GM21447 (cell line): Measurements from ENCODE around the gene SF3A1.
A peak's percentile ranks its signal among the peaks of the same experiment; 100 is the strongest.
"Not testable (repeated sequence)": the region's sequence is repeated elsewhere in the genome, so short reads cannot be mapped to it uniquely, and the experiment has no call there.

Experiments
- ATAC-seq: cut with Tn5 transposase; IDR thresholded peaks from one replicate; pipeline ENCODE4 v1.9.1; 2021; ENCODE audit not compliant: unreplicated experiment

Gene SF3A1

GRCh38 chr22:30354644-30355043 is 2.0 kb downstream of the SF3A1 start:
- ATAC-seq: no peak

DNA sequence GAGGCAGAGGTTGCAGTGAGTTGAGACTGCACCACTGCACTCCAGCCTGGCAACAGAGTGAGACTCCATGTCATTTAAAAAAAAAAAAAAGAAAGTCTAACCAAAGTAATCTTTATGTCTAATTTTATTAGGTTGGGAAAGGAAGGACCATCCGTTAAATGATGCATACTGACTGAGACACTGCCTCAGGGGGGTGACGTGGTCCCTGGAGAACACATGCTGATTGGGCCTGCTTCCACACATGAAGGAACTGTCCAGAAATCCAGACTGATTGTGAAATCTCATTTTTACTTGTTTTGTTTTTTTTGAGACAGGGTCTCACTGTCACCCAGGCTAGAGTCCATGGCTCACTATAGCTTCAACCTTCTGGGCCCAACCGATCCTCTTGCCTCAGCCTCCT is 5.5 kb downstream of the SF3A1 start:
- no peak for ATAC-seq

DNA sequence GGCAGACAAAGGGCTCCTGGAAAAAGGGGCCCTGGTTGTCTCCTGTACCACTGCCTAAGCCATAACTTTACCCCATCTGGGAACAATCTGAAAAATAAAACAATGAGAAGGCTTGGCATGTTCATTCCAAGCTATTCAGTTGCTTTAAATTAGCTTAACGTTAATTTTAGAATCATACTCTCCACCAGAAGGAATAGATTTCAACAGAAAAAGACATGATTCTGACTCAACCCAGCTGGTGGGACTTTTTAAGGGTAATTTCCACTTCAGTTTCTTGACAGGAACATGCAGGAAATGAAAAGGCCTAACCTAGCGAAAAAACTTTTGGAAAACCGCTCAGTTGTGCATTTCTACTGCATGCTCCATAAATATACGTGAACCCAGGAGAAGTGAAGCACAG is 7.9 kb downstream of the SF3A1 start:
- no peak for ATAC-seq

DNA sequence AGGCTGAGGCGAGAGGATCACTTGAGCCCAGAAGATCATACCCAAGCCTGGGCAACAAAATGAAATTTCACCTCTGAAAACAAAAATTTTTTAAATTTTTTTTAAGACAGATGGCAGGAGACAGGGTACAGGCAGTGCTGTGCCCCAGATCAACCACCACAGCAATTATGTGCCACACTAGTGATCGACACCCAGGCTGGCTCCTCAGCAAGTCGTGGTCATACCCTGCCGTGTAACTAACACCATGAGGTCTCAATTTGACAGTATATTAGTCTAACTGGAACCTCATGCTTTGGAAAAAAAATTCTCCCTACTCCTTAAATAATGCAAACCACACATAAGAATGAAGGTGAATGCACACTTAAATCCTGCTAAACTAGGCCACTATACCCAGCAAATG is 8.3 kb downstream of the SF3A1 start:
- ATAC-seq: no peak

DNA sequence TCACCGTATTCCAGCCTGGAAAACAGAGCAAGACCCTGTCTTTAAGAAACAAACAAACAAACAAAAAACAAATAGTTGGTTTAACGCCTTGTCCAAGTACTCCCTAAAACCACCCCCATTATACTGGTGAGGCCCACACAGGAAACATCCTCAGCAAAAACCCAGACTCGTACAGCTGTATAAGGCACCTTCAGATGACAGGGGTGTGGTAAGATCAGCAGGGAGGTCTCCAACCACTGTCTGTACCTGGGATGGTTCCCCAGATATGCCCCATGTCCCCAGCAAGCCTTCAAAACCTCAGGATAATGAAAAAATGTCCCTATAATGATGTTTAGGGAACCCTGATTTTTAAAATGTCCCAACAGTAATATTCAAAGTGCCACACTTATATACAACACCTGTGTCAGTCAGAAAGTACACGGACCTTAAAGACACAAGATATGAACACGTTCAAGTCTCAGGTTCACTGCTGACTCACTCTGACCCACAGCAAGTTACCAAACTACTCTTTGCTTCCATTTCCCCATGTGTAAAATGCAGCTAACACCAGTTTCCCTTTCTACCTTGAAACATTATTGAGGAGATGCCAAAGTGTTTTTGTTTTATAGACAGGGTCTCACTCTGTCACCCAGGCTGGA is 9.3 kb downstream of the SF3A1 start:
- no peak for ATAC-seq

DNA sequence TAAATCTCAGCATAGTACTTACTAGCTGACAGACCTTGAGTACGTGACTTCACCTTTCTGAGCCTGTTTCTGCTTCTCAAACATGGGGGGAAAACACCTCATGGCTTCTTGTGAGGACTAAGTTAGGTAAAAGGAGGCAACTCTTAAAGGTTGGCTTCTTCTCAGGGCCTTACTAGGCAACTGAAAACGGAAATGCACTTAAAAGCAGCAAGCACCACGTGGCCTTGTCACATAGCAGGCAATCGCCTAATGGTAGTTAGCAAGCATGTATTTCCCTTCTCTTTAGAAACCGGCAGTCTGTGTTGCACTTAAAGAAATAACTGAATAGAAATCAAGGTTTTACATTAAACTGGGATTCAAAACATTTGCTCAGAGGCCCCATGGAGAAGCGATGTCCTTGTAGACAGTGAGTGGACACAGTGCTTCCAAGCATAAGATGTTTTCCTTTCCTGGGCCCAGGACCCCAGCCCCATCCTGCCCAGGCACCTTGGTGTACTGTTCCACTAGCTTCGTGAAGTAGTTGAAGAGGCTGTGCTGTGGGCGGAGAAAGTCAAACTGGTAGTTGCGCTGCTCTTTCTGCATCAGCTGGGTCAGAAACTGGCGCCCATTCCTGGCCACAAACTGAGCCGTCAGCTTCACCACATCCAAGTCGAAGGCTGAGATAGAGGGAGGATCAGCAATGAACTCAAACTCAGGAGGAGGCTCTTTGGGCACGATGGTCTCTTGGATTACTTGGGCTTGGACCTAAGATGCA is 12.1 kb downstream of the SF3A1 start:
- ATAC-seq: no peak

DNA sequence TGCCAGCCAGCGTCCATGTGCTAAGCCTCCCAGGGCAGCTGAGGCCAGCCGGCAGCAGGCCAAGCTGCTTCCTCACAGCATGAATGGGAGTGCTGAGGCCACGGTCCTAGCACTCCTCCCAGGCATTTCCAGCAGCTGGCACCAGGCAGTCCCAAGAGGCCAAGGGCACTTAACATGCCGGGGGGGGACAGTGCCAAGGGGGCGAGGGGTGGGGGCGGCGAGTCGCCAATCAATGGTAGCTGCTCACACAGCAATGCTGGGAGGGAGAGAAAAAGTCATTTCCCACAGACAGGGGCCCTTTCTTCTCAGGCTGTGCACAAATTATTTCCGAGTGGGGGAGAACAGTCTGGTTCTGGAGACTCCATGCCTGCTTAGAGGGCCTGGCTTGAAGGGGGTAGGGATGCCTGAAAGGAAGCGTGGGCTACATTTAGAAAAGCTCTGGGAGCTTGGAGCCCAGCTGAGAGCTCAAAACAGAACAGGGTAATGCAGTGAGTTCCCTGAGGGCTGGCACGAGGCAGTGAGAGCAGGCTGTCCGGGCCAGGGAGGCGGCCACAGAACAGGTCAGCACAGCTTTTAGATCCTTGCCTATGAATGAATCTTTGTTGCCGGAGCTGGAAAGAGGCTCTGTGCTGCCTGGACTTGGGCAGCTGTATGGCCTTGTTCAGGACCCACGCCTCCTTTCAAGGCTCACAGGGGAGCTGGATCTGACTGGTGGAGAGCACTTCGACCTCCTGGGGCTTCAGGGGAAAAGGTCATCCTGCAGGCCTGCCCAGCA is 15.6 kb downstream of the SF3A1 start:
- ATAC-seq: no peak

DNA sequence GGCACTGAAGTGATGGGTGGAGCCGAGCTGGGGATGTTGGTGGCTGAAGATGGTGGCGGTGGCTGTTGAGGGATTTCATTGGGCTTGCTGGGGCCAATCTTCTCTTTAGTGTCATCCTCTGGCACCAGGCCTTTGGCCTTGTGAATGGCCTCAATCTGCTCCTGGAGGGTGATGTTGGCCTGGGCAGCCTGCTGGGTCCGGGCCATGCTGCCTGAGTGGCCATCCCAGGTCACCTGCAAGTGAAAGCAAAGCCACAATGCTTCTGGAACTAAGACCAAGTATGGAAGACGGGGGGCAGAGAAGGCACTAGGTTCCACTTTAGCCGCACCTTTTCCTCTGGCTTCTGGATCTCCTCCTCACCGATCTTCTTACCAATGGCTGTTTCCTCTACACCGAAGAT is 17.9 kb downstream of the SF3A1 start:
- ATAC-seq: no peak

DNA sequence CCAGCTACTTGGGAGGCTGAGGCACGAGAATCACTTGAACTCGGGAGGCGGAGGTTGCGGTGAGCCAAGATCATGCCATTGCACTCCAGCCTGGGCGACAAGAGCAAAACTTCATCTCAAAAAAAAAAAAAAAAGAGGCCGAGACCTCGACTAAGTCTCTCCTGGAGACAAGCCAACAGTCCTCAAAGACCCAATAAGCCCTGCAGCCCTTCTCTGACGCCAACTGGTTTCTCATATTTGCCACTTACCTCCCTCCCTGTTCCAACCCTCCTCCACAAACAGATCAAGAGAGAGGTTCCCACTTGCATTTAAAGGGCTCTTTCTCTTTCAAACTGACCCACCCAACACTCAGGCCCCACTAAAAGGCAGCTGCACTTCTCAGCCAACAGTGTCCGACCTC is 18.4 kb downstream of the SF3A1 start:
- ATAC-seq: not testable (repeated sequence)

- ATAC-seq: no peak
Observed at GRCh38 chr22:30337461-30337778, 19.3 kb downstream of the SF3A1 start.

- no peak for ATAC-seq
Observed at GRCh38 chr22:30336752-30337460, 19.8 kb downstream of the SF3A1 start.

DNA sequence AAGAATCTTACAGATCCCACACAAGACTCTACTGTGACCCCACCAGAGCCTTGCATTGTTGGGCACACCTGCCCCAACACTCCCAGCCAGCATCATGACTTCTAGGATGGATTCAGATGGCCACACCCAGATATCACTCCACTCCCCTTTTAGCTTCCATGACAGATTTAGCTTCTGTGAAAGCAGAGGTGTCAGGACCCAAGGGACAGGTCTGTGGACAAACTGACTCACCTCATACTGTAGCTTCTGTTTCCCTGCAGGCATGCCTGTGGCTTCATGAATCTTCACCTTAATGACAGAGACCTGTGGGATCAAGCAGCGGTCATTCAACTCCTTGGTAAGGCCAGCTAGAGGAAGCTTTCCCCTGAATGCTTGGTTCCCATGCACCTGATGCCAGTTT is 21.5 kb downstream of the SF3A1 start:
- no peak for ATAC-seq

GRCh38 chr22:30334646-30335045 is 22.0 kb downstream of the SF3A1 start:
- no peak for ATAC-seq

DNA sequence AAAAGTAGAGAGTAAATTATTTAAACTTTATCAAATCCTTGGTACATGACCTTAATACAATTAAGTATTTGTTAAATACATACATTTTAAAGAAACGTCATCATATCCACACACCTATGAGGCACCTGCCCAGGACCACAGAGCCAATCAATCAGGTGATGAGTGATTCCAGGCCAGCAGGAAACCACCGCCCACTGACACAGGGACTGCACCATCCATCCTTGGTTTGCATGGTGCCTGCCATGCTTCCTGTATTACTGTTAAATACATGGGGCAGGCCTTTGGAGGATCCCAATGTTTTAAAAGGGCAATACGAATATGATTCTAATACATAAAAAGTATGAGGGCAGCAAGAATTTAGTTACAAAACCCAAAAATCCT is 23.0 kb downstream of the SF3A1 start:
- ATAC-seq: no peak

DNA sequence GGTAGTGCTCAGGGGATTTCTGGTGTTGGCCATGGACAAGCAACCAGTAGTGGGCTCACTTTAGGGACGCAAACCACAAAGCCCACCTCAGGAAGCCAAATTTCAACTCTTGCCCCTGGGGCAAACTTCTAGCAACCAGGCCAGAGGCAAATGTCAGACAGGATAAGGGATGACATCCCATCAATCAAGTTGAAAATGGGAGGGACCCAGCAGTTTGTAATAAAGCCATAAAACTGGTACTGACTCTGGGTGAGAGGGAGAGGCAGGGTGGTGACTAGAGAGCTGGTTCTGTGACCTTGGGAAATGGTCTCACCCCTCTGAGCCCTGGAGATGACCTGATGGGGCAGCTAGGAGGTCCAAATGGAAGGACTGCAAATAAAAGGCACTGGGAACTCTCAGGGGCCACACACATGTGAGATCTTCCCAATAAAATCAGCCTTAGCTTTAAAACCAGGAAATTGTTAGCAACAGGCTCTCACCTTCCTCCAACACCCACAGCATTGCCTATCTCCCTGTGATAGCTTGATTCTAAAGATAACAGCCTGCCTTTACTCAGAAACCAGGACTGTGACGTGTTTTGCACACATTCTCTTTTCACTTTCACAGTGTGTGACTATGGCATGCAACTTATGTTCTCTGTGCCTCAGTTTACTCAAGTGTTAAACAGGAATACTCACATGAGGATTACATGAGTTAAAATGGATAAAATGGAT is 23.5 kb downstream of the SF3A1 start:
- no peak for ATAC-seq

GRCh38 chr22:30332551-30332950 is 24.1 kb downstream of the SF3A1 start:
- no peak for ATAC-seq

- ATAC-seq: no peak
Observed at GRCh38 chr22:30328466-30329049, 28.1 kb downstream of the SF3A1 start.

GRCh38 chr22:30327864-30328345 is 28.8 kb downstream of the SF3A1 start:
- no peak for ATAC-seq

GRCh38 chr22:30326706-30327362 is 29.9 kb downstream of the SF3A1 start, which contains the start of gene TBC1D10A:
Gene TBC1D10A, minus strand, starts transcription at chr22:30326941. Its CDS starts 60 bp downstream, at chr22:30326881.
- ATAC-seq: peak; percentile 73

- peak; percentile 41 for ATAC-seq
Observed at GRCh38 chr22:30326255-30326705, 30.4 kb downstream of the SF3A1 start.
